NCI-H128 (cell line): ENCODE data around the gene ARHGEF7.
A peak's percentile ranks its signal among the peaks of the same experiment; 100 is the strongest.

Experiments
- DNase-seq: peaks from one replicate; lab custom pipeline; 2025; ENCODE audit not compliant: unreplicated experiment; lab: John Stamatoyannopoulos, UW

The ARHGEF7 gene

DNA sequence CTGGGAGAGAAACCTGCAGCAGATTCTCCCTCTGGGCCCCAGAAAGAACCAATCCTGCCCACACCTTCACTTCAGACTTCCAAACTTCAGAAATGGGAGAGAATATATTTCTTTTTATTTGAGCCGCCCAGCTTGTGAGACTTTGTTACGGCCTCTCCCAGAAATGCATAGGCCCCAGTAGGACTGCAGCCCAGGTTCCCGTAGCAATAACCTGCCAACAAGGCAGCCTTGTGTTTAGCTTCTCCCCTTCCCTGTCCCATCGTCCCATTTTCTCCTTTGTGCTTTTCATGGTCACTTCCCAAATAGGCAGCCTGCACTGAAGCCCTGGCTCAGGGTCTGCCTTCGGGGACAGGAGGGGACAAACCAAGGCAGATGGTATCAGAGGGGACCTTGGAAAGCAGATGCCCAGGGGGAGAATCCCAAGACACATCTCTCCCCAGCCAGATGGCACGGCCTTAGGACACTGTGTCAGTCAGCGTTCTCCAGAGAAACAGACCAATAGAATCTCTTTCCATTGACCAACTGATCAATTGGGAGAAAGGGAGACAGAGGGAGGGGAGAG lies 3.7 kb upstream of the ARHGEF7 start:
- DNase-seq = no peak

DNA sequence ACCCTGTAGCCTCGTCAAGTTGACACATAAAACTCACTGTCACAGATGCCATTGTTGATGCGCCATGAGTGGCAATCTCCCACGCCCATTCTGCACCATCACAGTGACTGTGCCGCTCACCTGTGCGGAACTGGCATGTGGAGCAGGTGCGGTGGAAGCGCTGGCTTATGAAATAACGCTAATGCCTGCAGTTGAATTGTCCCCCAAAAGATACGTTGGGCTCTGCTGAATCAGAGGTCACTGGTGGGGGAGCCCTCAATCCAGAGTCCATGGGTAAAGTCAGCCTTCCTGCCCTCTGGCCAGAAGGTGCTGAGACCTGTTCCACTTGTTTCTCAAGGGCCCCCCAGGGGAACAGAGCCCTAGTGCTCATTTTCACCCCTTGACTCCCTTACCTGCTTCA lies 2.9 kb upstream of the ARHGEF7 start:
- DNase-seq = no peak

DNA sequence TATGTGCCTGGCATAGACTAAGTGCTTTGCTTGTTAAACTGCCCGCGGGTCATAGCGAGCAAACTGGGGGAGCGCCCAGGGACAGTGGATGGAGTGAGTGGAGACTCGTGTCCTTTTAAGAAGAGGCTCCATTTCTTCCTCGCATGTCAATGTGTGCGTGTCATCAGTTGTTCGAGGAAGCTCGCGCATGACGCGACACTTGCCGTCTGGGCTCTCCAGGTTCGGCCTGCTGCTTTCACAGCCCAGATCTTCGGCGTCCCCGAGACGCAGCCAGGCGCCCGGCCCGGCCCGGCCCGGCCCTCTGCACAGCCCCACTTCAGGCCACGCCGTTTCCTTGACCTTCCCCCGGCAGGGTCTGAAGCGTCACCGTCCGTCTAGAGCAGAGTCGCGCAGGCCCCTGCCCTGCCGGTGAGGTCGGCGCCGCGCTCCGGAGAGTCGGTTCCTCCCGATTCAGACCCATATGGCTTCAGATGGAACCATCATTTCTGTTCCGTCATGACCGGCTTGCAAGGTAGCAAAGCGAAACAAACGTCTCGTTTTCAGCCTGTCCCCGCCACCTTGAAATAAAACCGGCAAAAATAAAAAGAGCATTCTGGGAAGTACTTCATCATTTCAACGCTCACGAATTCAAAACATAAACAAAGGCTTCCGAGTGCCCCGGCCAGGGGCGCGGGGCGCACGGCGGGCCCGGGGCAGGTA lies 599 bp upstream of the ARHGEF7 start:
- no peak for DNase-seq

DNA sequence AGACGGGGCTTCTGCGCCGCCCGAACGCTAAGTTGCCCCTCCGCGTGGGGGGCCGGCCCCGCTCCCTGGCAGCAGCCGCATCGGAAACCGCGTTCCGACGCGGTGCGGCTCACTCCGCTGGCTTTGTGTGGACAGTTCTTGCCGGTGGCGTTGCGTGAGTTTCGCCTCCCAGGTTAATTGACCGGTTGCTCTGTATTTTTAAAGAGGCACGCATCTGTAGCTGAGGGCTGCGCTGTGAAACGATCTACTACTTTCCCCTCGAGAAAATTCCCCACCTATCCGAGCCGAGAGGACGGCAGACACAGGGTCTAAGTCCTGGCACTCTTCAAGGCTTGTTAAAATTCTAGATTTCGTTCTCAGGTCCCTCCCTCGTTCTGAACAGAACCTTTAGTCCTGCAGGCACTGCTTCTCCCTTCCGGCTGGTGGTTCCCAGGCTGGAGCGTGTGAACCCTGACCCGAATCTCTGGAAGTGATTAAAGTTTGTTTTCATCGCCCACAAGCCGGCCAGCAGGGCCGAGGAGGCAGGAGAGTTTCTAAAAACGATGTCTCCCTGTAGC lies 933 bp downstream of the ARHGEF7 start:
- DNase-seq = no peak

DNA sequence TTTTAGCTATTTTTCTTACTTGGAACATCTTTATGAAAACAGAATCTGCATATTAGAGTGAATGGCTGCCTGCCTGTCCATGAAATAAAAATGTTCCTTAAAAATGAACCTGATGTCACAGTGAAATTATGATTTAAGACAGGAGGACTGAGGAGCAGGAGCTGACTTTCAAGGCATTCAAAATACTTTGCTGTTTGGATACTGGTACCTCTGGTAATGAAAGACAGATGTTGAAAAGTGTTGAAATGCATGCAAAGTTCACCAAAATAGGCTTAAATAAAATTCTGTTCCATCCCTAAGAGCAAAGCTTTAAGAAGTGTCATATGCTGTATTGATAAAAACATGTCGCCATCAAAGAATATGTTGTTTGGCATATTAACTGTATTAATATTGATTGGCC lies 1.7 kb downstream of the ARHGEF7 start:
- no peak for DNase-seq

GRCh38 chr13:111117289-111117688 lies 2.2 kb downstream of the ARHGEF7 start:
- no peak for DNase-seq

GRCh38 chr13:111117961-111118360 lies 2.9 kb downstream of the ARHGEF7 start:
- DNase-seq = no peak

DNA sequence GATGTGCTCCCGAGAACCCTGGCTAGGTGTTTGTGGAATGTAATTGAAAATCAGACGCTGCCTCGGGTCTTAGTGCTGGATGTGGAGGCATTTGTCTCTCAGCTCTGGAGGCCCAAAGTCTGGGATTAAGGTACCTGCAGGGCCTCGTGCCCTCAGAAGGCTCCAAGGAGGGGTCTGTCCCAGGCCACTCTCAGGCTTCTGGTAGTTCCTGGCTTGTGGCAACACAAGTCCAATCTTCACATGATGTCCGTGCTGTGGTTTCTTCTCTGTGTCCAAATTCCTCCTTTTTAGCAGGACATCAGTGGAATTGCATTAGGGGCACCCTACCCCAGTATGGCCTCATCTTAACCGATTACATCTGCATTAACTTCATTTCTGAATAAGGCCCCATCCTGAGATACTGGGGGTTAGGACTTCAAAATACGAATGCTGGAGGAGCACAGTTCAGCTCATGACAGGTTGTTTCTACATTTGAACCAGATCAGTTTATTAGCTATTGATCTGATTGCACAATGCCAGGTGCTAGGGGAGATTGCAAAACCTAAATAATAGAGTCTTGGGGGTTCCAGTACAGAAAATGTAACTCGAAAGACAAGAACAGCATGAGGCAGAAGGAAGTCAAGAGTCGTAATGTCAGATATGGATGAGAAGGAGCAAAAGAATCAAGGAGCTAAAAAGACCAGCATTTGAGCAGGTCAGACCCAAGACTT lies 3.9 kb downstream of the ARHGEF7 start:
- no peak for DNase-seq

- DNase-seq = no peak
Measured at GRCh38 chr13:111119966-111120365, 4.9 kb downstream of the ARHGEF7 start.

- no peak for DNase-seq
Measured at GRCh38 chr13:111120422-111120821, 5.3 kb downstream of the ARHGEF7 start.

DNA sequence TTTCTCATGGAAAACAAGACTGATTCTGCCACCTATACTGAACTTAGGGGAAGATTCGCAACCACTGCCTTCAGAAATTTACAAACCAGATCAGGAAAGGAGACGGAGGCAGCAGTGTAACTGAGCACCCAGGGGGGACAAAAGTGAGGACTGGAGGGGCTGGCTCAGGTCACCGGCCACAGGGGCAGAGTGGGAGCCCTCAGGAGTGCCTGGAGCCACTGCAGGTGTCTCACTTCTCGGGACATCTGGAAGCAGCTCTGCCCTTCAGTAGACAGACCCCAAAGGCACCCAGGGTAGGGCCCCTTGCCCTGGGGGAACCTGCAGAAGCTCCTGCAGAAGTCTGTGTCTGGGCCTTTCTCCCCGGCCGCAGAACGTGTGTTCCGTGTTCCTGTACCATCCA lies 5.8 kb downstream of the ARHGEF7 start:
- DNase-seq = no peak

GRCh38 chr13:111121506-111121905 lies 6.4 kb downstream of the ARHGEF7 start:
- no peak for DNase-seq

GRCh38 chr13:111122056-111122455 lies 6.9 kb downstream of the ARHGEF7 start:
- DNase-seq = peak; percentile 5

- no peak for DNase-seq
Measured at GRCh38 chr13:111122631-111123030, 7.5 kb downstream of the ARHGEF7 start.

DNA sequence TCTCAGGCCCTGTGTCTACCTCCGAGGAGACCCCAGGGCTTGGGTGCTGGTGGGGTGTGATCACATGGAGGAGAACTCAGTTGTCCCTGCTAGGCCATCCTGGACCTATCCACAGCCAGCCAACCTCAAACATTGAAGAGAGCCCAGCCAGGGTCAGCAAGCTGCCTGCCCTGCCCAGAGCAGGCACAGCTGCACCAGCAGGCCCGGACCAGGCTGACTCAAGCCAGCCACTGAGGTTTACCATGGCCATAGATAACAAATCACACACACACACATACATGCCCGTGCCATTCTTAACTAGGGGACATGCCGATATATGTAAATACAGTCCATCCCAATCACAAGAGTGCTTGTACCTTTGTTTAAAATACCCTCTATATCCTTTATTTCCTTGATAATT lies 8.1 kb downstream of the ARHGEF7 start:
- DNase-seq = no peak

- DNase-seq = no peak
Measured at GRCh38 chr13:111123649-111124048, 8.5 kb downstream of the ARHGEF7 start.

DNA sequence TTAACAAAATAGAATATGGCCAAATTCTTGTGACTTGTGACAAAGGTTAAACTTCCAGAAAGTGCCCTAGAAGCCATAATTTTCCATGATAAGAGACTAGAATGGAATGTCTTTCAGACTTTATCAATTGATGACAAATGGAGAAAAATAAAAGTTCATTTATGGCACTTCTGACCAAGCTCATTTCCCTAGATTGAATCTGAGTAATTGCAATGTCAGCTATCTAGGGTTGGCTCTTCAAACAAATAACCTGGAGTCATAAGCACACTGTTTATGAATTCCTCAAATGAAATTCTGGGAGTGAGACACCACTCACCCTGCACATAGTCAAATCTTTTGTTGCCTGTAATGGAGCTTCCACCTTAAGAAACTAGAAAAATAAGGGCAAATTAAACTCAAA lies 11.4 kb downstream of the ARHGEF7 start:
- no peak for DNase-seq

DNA sequence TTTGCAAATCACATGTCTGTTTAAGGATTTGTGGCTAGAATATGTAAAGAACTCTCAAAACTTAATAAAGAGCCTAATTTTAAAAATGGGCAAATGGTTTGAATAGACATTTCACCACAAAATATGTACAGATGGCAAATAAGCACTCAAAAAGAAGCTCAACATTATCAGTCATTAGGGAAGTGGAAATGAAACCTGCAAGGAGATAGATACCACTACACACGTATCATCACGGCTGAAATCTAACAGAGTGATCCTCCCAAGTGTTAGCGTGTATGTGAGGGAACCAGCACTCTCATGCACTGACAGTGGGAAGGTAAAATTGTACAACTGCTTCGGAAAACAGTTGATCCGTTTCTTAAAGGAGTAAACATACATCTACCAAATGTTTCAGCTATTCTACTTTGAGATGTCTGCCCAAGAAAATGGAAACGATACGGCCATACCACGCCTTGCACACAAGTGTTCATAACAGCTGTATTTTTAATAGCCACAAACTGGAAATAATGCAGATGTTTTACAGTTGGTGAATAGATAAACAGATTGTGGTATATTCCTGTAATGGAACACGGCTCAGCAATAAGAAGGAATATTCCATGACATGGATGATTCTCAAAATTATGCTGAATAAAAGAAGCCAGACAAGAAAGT lies 14.5 kb downstream of the ARHGEF7 start:
- DNase-seq = no peak

DNA sequence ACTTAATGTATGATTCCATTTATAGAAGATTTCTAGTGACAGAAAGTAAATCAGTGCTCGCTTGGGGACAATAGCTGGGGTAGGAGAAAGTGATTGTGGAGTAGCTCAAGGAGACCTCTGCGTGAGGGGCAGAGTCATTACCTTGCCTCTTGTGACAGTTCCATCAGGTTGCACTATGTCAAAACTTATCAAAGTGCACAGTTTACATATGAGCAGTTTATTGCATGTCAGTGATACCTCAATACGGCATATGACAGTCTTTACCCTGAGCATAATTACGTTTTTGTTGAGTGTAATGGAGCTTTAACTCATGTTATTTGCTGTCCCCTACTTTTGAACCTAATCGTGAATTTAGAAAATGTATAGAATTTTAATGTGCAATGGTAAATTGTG lies 15.0 kb downstream of the ARHGEF7 start:
- no peak for DNase-seq

DNA sequence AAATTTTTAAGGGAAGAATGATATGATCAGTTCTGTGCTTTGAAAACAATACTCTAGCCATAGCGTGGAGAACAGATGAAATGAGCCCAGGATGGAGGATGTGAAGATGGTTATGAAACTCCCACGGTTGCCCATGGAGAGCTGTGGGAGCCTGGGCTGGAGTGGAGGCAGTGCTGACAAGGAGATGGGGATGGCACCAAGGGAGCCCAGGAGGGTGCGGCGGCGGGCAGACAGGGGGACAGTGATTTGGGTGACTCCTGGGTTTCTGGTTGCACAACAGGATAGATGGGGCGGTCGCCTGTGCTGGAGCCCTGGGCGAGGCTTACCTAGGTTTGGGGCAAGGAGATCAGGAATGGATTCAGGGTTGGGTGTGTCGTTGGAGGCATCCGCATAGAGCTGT lies 15.9 kb downstream of the ARHGEF7 start:
- no peak for DNase-seq

- DNase-seq = no peak
Measured at GRCh38 chr13:111131611-111132010, 16.5 kb downstream of the ARHGEF7 start.

DNA sequence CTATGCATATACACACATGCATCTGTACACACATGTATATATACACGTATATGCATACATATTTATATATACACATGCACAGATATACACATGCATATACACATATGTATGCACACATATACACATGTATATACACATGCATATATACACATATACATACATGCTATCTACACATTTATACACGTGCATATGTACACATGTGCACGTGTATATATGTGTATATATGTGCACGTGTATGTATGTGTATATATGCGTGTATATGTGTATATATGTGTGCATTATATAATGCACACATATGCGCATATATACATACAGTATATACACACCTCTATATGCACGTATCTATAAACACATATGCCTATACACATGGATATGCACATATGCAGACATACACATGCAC lies 17.8 kb downstream of the ARHGEF7 start:
- DNase-seq = no peak
